HG03159 (cell line): ENCODE data around the gene NACC1.
A peak's percentile ranks its signal among the peaks of the same experiment; 100 is the strongest.

Source experiments
- ATAC-seq: cut with Tn5 transposase; IDR thresholded peaks from one replicate; pipeline ENCODE4 v1.9.1; 2021; ENCODE audit warnings: mild to moderate bottlenecking, moderate library complexity; ENCODE audit not compliant: unreplicated experiment

The NACC1 gene

GRCh38 chr19:13099073-13099999 lies 18.7 kb upstream of the NACC1 start:
- no peak for ATAC-seq

- ATAC-seq = no peak
These were observed 18.0 kb upstream of the NACC1 start for GRCh38 chr19:13100031-13100588.

- no peak for ATAC-seq
These were observed 17.0 kb upstream of the NACC1 start for GRCh38 chr19:13100841-13101589.

- no peak for ATAC-seq
These were observed 16.3 kb upstream of the NACC1 start for GRCh38 chr19:13101590-13102415.

GRCh38 chr19:13102416-13102665 lies 15.7 kb upstream of the NACC1 start:
- ATAC-seq = no peak

GRCh38 chr19:13102666-13103580 lies 15.1 kb upstream of the NACC1 start, which contains the start of gene LYL1:
TSS of gene LYL1 (minus strand) at chr19:13102858. CDS start at chr19:13101171, 1,687 bp downstream.
- ATAC-seq = no peak

GRCh38 chr19:13103581-13104359 lies 14.3 kb upstream of the NACC1 start:
- no peak for ATAC-seq

GRCh38 chr19:13104360-13104847 lies 13.7 kb upstream of the NACC1 start:
- ATAC-seq = no peak

GRCh38 chr19:13104848-13105711 lies 13.0 kb upstream of the NACC1 start:
- no peak for ATAC-seq

GRCh38 chr19:13109361-13110098 lies 8.5 kb upstream of the NACC1 start:
- ATAC-seq = no peak

- no peak for ATAC-seq
These were observed 7.9 kb upstream of the NACC1 start for GRCh38 chr19:13110099-13110610.

GRCh38 chr19:13112555-13112954 lies 5.5 kb upstream of the NACC1 start:
- no peak for ATAC-seq

- no peak for ATAC-seq
These were observed 2.2 kb upstream of the NACC1 start for GRCh38 chr19:13115936-13116281.

- peak; percentile 56 for ATAC-seq
These were observed 1.5 kb upstream of the NACC1 start, which contains the start of gene TRMT1 for GRCh38 chr19:13116282-13117175. TSS of gene TRMT1 (minus strand) at chr19:13116740. CDS start at chr19:13116399, 341 bp downstream.

- no peak for ATAC-seq
These were observed 790 bp upstream of the NACC1 start for GRCh38 chr19:13117176-13117771.
